DND-41 (cell line): ENCODE data around the gene EPHB6.

Experiments used
- CTCF ChIP-seq: IDR thresholded peaks from 2 replicates; pipeline ENCODE4 v1.5.1; 2012; ENCODE audit warnings: borderline replicate concordance, low read length, moderate library complexity, mild to moderate bottlenecking; ENCODE audit not compliant: poor library complexity, severe bottlenecking; ENCODE audit errors: extremely low read depth
- EZH2 ChIP-seq: IDR thresholded peaks from 3 replicates; pipeline ENCODE4 v1.6.1; 2012; ENCODE audit warnings: borderline replicate concordance, low read depth, mild to moderate bottlenecking, moderate library complexity, low read length, inconsistent platforms; ENCODE audit not compliant: severe bottlenecking

GRCh38 chr7:142862786-142863400 lies 8.0 kb downstream of the EPHB6 start:
- TF ChIP-seq CTCF (no peak), EZH2 (no peak)
